NCI-H748 treated with DMSO at 0.1 percent for 48 hours (cell line): Measurements from ENCODE around the gene FLNC.

Experiments used
- DNase-seq: peaks from one replicate; lab custom pipeline; 2025; lab: John Stamatoyannopoulos, UW

Gene FLNC

GRCh38 chr7:128833148-128833945 is 3.1 kb downstream of the FLNC start:
- DNase-seq, result no peak

- DNase-seq, result no peak
These were observed 3.7 kb downstream of the FLNC start for GRCh38 chr7:128833946-128834325.

GRCh38 chr7:128835231-128835751 is 5.1 kb downstream of the FLNC start:
- DNase-seq, result no peak

GRCh38 chr7:128835790-128836641 is 5.8 kb downstream of the FLNC start:
- DNase-seq, result no peak

GRCh38 chr7:128836729-128837348 is 6.6 kb downstream of the FLNC start:
- DNase-seq, result no peak

- no peak for DNase-seq
These were observed 7.3 kb downstream of the FLNC start for GRCh38 chr7:128837521-128837921.

GRCh38 chr7:128838109-128838779 is 8.0 kb downstream of the FLNC start:
- no peak for DNase-seq

GRCh38 chr7:128838981-128839731 is 8.9 kb downstream of the FLNC start:
- DNase-seq, result no peak

- DNase-seq, result no peak
These were observed 9.6 kb downstream of the FLNC start for GRCh38 chr7:128839751-128840177.

- DNase-seq, result no peak
These were observed 10.3 kb downstream of the FLNC start for GRCh38 chr7:128840326-128841170.

GRCh38 chr7:128841171-128841690 is 11.0 kb downstream of the FLNC start:
- DNase-seq, result no peak

- DNase-seq, result no peak
These were observed 11.9 kb downstream of the FLNC start for GRCh38 chr7:128841921-128842673.

- no peak for DNase-seq
These were observed 12.8 kb downstream of the FLNC start for GRCh38 chr7:128842674-128843641.

GRCh38 chr7:128843938-128844621 is 13.9 kb downstream of the FLNC start:
- no peak for DNase-seq

GRCh38 chr7:128844777-128845311 is 14.6 kb downstream of the FLNC start:
- DNase-seq, result no peak

GRCh38 chr7:128845475-128845874 is 15.3 kb downstream of the FLNC start:
- no peak for DNase-seq

- no peak for DNase-seq
These were observed 15.8 kb downstream of the FLNC start for GRCh38 chr7:128845987-128846386.
